Stimulated activated CD8-positive, alpha-beta memory T cell treated with anti-CD3 and anti-CD28 coated beads, Interleukin-7, amount 100 ng/mL, for 4 hours (primary cell): ENCODE data around the gene C16orf92.
"Not testable (repeated sequence)": the region's sequence is repeated elsewhere in the genome, so short reads cannot be mapped to it uniquely, and the experiment has no call there.

Source experiments
- DNase-seq, 2 donors: peaks; one replicate each; pipeline ENCODE4 v3.0.0-alpha.2; 2020; ENCODE audit warnings: low read depth in 2 of 2

The C16orf92 gene

DNA sequence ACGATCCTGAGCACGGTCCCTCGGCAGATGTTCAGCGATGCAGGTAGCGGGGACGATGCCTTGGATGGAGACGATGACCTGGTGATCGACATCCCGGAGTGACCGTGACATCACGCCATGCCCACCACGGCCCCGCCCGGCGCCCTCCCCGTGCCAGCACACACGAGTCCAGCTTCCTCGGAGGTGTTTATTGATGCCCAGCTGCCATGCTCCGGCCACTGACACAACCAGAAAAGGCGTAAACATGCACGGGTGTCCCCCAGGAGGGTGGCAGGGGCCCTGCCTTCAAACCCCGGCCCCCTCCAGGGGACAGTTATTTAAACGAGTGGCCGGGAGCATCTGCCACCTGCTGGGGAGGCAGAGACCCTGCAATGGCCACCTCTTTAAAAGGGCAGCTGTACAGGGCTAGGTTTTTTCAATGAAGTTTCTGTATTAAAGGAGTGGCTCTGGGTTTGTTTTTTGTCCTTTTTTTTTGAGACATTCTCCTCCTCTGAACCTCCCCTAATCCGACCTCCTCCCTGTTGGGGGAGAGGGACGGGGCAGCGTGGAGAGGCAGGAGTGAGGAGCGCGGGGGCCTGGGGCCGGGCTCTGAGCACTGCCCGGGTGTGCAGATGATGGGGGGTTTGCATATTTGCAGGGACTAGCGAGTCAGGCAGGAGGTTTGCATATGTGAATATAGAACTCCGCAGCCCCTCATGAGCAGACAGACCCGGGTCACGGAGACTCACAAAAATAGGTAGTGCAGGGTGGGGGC lies 17.5 kb upstream of the C16orf92 start:
- no peak for DNase-seq

DNA sequence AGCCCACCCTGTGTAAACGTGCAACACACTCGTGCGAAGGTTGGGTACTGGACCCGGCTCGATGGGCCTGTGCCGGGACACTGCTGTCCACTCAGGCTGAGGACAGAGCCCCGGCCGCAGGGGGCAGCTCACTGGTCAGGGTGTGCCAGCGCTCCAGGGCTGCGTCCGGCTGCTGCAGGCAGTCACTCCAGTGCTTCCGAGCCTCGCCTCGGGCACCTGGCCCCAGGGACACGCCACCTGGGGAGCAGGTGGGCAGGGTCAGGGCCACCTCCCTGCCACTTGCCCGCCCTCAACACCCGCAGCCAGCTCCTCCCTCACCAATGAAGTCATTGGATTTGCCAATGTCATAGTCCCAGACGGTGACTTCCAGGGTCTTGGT lies 16.9 kb upstream of the C16orf92 start:
- DNase-seq: no peak

DNA sequence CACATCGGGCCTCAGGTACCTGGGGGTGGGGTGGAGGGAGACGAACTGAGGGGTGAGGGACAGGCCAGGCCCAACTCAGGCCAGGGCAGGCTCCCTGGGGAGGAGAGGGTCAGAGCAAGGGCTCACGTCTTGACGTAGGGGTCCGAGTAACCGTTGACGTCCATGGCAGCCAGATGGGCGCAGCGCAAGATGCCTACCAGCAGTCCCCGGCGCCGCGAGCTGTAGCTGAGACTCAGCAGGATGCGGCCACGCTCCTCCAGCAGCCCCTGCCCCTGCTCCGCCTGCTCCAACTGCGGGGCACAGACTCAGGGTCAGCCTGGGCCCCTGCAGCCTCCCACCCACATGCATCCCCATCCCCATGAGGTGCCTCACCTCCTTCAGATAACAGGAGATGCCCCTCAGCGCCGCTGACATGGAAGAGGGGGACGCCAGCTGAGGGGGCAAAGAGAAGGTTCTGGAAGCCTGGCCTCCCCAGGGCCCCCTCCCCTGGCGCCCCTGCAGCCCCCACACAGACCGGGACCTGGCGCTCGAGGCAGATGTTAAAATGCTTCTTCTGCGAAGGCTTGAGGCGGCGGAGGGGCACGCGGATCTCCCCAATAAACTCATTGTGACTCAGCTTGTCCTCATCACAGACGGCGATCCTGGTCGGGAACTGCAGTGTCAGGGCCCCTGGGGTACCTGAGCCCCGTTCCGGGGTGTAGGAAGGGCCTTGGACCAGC lies 16.2 kb upstream of the C16orf92 start:
- no peak for DNase-seq

DNA sequence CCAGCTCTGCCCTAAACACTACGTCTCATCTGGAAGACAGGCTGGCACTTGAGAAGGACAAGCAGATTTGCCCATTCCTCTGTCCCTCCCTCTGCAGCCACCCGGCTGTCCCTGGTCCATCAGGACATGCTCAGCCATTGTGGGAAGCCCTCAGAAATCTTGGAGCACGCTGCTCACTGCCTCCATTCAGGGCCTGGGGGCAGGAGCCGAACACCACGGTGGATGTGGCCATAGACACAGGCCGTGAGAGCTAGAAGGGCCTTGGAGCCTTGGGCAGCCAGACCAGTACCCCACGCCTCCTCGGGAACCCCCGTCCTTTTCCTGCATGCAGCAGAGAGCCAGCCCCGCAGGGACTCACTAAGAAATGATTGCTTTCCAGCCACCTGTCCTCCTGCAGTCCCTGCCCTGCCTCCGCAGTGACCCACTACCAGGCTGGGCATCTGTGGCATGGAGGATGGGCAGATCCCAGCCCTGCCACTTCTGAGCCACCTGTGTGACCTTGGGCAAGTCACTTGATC lies 15.6 kb upstream of the C16orf92 start:
- DNase-seq: no peak

DNA sequence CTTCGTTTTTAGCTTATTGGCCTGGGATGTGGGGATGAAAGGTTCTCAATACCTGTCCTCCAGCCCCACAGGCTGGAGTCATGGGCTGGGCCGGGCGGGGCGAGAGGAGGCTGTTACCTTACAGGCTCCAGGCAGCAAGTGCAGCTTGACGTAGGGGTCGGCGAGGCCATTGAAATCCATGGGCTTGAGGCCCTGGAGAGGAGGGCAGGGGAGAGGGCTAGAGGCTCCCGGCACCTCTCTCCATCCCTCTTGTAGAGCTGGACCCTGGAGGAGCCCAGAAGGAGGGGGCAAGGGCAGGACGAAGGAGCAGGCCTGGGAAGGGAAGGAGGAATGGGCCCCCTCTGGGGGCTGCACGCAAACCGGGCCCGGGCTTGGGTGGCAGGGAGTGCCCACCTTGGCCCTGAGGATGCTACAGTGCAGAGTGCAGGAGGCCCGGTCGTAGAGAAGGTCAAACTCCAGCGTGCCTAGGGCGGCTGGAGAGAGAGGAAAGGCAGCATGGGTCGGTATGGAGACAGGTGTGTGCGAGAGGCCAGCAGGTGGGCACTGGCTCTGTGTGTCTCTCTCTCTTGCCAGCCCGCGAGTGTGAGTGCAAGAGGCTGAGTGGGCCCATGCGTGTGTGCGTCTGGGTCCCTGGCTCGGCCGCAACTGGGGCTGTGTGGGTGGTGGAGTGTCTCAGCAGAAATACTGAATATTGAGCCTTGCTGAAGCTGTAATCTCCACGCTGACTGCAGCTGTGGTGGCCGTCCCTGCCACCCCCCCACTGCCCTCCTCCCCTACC lies 13.7 kb upstream of the C16orf92 start:
- no peak for DNase-seq

DNA sequence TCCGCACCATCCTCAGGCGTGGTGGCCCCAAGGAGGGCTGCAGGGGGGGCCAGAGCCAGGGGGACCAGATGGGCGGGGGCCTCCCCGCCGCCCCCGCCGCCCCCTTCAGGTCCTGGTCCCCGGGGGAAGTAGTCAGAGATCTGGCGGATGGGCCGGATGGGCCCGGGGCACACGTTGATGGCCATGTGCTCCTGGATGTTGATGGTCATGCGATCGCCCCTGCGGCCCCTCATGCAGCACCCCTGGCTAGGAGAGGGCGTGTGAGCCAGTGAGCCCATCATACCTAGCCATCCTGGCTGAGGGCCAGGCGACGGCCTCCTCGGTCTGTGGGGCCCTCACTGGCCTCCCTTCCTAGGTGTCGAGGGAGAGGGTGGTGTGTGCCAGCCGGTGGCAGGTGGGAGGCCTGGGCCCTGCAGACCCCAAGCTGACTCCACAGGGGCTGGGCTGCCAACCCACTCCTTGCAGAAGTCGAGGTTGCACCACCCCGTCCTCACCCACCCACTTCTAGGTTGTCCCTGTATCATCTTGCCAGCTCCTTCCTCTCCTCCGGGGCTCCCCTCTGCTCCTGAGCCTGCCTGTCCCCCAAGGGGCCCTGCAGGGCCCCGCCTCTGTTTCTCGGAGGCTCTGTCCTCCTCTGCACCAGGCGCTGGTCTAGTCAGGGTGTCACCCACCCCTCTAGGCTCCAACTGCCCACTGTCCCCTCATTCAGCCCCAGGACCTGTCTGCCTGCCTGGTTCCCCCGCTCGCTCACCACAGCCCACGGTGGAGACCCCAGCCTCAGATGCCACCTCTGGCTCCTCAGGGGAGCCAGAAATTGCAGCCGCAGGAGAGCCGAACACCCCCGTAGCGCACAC lies 12.8 kb upstream of the C16orf92 start:
- DNase-seq: no peak

DNA sequence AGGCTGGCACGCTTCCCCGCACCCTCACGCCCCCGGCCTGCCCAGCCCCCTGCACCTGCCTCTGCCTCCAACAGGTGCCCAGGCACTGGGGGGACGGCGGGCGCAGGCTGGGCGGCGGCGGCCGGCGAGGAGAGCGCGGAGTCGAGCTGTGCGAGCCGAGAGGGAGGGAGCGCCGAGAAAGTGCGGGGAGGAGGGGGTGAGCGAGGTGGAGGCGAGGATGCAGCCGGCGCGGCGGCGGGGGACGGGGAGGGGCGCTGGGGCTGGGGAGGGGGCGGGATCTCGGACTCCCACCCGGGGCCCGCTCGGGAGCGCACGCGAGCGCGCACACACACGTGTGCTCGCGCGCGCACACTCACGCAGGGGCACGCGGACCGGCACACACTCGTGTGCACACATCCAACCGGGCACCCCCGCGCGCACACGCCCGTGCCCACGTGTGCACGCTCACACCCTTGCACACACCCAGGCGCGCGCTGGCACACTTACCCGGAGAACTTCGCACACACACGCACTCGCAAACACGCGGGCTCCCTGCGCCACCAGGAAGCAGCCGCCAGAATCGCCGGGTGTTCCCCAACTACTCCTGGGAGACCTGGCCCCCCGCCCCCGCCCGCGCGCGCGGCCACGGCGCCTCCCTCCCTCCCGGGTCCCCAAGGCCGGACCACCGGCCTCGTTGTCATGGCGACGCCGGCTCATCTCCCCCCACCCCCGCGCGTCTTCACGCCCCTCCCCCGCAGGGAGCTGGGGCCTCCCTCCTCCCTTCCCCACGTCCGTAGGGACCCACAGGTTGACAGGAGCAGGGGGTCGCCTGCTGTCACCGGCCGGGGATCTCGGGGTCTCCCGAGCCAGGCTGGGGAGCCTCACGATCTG lies 11.9 kb upstream of the C16orf92 start, which contains the start of gene DOC2A:
Gene DOC2A (minus strand): TSS at position 184 of the 870 bp plus-strand sequence. CDS start 805 bp downstream, outside the sequence.
- peak in 1 of 2 donors; percentile 32 for DNase-seq

DNA sequence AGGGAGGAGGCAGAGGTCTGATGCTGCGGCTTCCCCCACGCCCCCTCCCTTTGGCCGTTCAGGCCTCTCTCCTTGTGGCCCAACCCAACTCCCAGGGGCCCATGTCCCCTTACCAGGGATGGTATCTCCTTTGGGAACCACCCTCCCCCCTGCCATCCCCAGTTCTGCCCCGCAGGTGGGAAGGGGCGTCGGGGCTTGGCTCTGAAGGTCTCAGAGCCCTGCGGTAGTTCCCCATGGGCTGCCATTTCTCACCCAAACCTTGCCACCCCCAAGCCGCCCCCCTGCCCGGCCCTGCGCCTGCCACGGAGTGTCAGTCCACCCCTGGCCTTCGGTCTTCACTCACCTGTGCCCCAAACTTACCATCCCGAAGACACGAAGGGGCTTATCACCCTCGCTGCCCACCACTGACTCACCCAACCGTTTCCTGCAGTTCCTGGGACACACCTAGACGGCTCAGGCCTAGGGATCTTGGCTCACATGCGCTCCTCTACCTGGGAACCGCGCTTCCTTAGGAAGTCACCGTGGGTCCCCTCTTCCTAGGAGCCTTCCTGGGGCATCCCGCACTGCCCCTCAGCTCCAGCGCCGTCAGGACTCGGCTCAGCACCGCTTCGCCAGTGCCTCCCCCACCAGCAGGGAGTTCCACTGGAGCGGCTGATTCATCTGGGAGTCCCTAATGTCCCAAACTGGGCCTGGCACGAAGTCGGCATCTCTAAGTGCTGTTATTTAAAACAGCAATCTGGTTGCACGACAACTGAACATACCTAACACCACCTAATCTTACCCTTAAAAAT lies 11.1 kb upstream of the C16orf92 start:
- no peak for DNase-seq

DNA sequence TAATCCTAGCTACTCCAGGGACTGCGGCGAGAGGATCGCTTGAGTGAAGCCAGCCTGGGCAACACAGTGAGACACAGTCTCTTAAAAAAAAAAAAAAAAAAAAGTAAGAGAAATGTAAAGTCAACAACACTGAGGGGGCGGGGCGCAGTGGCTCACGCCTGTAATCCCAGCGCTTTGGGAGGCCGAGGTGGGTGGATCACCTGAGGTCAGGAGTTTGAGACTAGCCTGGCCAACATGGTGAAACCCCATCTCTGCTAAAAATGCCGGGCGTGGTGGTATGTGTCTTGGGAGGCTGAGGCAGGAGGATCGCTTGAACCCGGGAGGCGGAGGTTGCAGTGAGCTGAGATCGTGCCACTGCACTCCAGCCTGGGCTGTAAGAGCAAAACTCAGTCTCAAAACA lies 10.4 kb upstream of the C16orf92 start:
- not testable (repeated sequence) for DNase-seq

DNA sequence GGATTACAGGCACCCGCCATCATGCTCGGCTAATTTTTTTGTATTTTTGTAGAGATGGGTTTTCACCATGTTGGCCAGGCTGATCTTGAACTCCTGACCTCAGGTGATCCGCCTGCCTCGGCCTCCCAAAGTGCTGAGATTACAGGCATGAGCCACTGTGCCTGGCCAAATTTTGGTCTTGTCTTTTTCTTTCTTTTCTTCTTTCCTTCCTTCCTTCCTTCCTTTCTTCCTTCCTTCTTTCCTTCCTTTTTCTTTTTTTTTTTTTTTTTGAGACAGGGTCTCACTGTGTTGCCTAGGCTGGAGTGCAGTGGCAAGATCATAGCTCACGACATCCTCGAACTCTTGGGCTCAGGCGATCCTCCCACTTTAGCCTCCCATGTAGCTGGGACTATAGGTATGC lies 7.5 kb upstream of the C16orf92 start:
- not testable (repeated sequence) for DNase-seq

DNA sequence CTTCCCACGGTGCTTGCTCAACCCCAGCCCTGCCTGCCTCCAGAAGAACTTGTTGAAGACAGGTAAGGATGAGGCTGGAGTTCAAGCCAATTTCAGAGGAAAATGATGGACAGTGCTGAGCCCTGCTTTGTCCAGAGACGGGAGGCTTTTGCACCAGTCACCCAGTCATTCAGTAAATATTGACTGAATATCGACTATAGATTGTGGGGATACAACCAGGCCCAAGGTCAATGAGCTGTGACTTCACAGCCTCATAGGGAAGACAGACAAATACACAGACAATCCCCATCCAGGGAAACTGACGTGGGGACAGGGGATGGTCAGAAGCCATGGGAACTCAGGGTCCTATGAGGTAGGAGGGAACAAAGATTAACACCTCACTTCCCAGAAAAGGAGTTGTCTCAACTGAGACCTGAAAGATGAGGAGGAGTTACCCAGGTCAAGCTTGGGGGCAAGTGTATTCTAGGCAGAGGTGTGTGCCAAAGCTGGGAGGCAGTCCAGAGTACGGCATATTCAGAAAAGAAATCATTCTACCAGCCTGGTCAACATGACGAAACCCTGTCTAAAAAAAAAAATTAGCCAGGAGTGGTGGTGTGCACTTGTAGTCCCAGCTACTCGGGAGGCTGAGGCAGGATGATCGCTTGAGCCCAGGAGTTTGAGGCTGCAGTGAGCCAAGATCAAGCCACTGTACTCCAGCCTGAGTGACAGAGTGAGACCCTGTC lies 6.3 kb upstream of the C16orf92 start:
- no peak for DNase-seq

DNA sequence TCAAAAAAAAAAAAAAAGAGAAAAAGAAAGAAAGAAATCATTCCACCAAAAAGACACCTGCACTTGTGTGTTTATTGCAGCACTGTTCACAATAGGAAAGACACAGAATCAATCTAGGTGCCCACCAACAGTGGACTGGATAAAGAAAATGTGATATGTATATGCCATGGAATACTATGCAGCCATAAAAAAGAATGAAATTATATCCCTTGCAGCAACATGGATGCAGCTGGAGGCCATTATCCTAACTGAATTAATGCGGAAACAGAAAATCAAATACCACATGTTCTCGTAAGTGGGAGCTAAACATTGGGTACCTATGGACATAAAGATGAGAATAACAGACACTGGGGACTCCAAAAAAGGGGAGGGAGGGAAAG lies 5.7 kb upstream of the C16orf92 start:
- DNase-seq: no peak

DNA sequence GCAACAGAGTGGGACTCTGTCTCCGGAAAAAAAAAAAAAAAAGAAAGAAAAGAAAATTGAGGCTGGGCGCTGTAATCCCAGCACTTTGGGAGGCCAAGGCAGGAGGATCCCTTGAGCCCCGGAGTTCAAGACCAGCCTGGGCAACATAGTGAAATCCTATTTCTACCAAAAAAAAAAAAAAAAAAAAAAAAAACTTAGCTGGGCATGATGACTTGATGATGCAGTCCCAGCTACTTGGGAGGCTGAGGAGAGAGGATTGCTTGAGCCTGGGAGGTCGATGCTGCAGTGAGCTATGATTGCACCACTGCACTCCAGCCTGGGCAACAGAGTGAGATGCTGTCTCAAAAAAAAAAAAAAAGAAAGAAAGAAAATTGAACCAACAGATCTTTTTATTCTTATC lies 5.1 kb upstream of the C16orf92 start:
- not testable (repeated sequence) for DNase-seq

DNA sequence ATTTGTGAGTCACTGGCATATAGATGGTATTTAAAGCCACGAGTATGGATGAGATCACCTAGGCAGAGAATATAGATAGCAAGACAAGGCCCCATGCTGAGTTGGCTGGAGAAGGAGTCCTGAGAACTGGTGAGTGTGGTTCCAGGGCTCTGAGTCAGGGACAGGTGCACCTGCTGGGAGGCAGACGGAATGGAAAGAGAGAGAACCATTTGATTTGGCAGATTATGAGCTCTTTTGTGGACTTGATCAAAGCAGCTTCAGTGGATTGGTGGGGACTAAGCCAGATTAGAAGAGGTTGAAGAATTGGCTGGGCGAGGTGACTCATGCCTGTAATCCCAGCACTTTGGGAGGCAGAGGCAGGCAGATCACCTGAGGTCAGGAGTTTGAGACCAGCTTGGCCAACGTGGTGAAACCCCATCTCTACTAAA lies 4.3 kb upstream of the C16orf92 start:
- no peak for DNase-seq

DNA sequence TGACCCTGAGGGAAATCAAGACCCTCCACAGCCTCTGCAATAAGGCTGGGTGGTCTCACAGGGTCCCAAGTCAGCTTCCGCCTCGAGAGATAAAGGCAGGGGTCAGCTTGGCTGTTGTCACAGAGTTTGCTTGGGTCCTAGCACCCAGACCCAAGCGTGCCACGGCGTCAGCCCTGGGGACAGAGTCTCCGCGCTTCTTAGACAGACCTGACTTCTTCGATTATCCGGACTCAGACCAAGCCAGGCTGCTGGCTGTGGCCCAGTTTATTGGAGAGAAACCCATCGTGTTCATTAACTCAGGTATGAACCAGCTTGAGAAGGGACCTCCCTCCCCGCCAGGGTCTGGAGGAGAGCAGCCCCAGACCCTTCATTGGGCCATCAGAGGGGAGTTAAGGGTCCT lies 588 bp downstream of the C16orf92 start:
- no peak for DNase-seq

DNA sequence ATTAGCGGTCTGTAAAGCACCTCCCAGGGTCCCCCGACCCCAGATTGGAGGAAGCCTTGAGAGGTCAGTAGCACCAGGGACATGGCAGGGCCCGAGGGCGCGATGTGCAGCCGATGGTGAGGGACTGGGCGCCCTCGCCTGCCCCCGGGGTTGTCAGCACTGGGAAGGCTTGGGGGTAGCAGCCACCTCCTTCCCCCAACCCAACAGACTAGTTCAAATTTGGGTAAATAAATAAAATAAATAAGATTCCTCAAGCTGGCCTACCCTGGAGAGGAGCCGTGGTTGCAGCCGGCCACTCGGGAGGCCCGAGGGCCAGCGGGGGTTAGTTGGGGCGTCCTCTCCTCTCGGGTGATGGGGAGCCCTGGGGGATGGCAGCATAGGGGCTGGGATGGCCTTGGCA lies 1.5 kb downstream of the C16orf92 start:
- DNase-seq: no peak

DNA sequence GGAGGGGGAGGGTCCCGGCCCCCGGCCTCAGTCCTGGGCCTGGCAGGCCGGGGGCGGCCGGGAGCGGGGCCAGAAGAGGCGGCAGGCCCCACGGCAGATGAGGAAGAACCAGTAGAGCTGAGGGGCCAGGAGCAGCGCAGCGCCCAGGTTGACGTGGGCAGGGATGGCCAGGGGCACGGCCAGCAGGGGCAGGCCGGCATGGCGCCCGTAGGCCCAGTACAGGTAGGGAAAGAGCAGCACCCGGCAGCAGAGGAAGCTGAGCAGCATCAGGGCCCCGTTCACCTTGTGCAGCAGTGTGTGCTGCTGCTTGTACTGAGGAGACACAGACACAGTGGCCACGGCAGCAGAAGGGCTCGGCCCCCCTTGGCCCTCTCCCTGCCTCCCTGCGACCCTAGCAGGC lies 2.2 kb downstream of the C16orf92 start:
- DNase-seq: no peak

DNA sequence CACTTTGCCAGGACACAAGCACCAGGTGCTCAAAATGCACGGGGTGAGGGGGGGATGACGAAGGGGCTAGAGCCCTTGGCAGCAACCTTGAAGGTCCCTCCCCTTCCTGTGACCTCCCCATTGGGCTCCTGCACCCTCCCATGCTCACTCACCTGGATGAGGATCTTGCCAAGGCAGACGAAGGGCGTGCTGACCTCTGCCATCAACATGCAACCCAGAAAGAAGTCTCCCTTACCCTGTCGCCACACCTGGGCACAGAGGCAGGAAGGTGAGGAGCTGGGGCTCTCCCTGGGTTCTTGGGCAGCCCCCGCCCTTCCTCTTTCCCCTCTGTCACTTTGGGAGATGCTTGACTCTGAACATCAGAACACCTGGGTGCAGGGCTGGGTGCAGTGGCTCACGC lies 2.6 kb downstream of the C16orf92 start:
- DNase-seq: no peak

DNA sequence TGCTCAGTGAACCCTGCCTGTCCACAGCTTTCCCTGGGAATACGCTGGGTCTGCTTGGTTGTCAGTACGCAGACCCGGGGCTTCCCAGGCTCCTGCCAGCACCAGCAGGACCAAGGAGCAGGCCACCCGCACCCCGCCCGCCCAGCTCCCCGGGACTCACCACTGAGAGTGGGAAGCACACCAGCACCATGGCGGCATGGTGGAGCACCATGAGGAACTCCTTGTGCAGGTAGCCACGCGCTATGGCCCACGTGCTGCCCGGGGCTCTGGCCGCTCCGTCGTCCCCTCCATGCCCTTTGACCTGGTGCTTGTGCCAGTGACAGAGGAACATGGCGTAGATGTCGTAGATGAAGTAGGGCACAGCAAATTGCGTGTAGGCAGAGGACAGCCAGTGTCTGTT lies 3.5 kb downstream of the C16orf92 start:
- DNase-seq: no peak
